ENCODE data around the gene TNNT1.
"Not testable (repeated sequence)": the region's sequence is repeated elsewhere in the genome, so short reads cannot be mapped to it uniquely, and the experiment has no call there.

The TNNT1 gene

GRCh38 chr19:55109527-55110291, 39.3 kb downstream of the TNNT1 start:
- DNase-seq (ENCODE audit: low read depth): no peak

DNA sequence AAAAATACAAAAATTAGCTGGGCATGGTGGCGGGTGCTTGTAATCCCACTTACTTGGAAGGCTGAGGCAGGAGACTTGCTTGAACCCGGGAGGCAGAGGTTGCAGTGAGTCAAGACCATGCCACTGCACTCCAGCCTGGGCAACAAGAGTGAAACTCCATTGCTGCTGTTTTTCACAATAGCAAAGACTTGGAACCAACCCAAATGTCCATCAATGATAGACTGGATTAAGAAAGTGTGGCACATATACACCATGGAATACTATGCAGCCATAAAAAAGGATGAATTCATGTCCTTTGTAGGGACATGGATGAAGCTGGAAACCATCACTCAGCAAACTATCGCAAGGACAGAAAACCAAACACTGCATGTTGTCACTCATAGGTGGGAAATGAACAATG, 41.8 kb downstream of the TNNT1 start:
- DNase-seq (ENCODE audit: low read depth): not testable (repeated sequence)

DNA sequence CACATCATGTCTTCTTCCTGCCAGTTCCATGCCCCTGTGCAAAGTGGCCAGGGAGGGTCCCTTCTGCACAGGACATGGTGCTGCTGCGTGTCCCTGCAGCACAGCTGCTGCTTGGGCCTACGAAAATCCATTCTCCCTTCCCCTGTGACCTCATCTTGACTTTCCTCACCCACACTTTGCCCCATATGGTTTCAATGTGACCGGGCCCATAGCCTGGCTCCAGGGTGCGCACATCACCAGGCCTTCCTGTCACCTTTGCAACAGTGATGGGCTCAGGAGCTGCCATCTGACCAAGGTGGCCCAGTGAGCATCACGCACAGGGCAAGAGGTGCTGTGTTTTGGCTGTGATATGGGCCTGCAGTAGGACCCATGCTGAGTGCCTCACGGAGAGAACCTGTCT, 42.4 kb downstream of the TNNT1 start:
- no peak for DNase-seq (ENCODE audit: low read depth)

DNA sequence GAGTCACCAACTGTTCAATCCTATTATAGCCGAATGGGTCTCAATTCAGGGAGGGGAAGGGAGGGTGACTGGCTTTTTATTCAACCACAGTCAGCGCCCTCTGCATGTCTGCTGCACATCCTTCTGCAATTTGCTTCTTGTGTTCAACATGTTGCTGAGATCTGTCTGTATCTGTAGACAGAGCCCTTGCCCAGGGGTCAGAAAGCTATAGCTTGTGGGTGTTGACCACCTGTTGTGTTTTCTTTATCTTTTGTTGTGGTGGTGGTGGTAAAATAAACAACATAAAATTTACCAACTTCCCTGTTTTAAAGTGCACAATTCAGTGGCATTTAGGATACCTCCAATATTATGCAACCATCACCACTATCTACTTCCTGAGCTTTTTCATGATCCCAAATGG, 43.8 kb downstream of the TNNT1 start:
- DNase-seq (ENCODE audit: low read depth): no peak

- DNase-seq (ENCODE audit: low read depth): no peak
Observed at GRCh38 chr19:55103190-55103589, 45.8 kb downstream of the TNNT1 start.

GRCh38 chr19:55101261-55101660, 47.7 kb downstream of the TNNT1 start:
- DNase-seq (ENCODE audit: low read depth): no peak

DNA sequence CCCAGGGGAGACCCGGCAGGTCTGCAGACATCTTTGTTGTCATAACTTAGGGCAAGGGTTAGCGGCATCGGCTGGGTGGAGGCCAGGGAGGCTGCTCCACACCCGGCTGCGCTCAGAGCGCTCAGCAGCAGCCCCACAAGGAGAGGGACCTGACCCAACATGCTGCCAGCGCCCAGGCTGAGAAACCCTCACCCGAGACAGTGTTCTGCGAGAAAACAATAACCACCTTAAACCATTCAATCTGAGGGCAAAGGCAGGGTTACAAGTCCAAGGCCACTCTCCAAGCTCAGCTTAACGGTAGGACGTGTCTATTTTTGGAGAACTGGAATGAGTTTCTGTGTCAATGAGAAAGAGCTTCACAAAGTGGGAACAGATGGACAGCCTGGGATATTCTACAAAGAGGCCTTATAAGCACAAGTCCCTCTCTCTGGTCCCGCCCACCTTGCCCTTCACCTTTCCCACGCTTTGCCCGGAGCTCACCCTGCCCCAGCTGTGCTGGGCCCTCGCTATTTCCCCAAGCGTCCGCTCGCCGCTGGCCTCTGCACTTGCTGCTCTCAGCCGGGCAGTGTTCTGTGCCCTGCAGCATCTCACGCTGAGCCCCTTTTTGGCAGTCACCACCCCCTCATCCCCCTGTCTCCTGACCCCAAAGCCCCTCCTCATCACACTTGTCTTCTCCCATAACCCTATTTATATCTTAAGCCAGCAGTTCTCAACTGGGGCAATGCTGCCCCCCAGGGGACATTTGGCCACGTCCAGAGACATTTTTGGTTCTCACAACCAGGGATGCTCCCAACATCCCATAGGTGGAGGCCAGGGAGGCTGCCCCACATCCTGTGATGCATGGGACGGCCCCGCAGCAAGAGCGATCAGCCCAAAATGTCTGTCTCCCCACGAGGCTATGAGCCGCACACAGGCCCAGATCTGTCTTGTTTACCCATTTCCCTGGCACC, 49.2 kb downstream of the TNNT1 start:
- no peak for DNase-seq (ENCODE audit: low read depth)

DNA sequence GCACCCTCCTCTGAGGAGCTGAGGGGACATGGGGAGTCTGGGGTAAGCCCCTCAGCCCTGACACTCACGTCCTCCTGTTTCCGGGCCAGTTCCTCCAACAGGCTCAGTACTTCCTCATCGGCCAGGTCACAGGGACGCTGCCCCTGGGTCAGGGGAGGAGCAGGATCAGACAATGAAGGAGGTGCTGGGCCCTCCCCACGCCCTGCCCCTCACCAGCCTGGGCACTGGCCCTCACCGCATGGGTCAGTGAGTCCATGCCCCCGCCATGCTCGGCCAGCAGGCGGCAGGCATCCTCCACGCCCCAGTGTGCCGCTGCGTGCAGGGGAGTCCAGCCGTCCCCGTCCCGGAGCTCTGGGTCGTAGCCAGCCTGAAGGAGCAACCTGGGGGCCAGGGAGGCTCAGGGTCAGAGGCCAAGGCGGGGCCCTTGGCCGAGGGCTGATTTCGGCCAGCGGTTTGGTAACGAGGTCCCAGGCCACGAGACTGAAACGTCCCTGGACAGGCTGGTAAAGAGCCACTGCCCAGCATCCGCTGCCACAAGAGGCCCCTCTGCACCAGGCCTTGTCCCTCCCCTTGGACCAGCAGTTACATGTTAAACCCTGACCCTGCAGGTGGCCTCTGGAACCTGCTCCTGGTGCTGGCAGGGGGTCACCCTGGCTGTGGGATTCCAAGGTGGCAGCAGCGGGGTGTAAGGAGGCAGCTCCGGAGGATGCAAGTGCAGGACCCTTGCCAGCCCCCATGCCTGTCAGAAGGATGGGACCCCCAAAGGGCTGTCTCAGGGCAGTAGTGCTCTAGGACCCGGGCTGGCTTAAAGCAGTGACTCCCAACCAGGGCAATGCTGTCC, 50.1 kb downstream of the TNNT1 start:
- DNase-seq (ENCODE audit: low read depth): no peak

DNA sequence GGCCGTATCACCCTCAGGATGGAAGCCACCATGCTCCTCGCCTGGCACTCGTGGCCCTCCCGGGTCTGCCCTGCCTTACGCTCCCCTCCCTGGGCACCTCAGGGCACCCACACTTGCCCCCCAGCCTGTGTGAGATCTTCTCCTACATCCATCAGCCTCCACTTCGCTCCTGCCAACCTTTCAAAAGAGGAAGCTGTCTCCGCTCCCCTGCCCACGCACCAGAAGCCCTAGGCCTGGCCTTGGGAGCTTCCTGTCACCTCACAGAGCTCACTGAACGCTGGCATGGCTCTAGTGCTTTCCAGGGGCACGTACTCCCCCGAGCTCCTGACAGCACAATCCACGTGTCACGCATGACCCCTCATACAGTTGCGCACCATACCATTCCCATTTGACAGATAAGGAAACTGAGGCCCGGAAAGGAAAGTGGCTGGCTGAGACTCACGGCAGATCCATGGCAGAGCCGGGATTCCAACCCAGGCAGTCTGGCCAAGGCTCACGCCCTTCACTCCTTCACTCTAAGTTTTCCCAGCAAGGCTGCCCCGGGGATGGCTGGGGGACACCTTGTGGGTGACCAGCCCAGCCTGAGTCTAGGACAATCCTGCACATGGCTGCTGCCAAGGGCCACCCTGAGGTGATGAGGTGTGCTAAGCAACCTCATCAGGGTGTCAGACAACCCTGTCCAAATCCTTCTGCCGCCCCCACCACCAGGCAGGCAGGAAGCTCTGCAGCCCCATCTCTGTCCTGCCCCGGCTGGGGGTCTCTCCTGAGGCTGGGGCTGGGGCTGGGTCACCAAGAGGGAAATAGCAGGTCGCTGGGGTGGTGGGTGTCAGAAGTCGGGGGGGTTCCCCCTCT, 50.9 kb downstream of the TNNT1 start:
- no peak for DNase-seq (ENCODE audit: low read depth)

GRCh38 chr19:55096061-55096701, 52.8 kb downstream of the TNNT1 start:
- no peak for DNase-seq (ENCODE audit: low read depth)

- DNase-seq (ENCODE audit: low read depth): no peak
Observed at GRCh38 chr19:55095260-55096060, 53.5 kb downstream of the TNNT1 start.

DNA sequence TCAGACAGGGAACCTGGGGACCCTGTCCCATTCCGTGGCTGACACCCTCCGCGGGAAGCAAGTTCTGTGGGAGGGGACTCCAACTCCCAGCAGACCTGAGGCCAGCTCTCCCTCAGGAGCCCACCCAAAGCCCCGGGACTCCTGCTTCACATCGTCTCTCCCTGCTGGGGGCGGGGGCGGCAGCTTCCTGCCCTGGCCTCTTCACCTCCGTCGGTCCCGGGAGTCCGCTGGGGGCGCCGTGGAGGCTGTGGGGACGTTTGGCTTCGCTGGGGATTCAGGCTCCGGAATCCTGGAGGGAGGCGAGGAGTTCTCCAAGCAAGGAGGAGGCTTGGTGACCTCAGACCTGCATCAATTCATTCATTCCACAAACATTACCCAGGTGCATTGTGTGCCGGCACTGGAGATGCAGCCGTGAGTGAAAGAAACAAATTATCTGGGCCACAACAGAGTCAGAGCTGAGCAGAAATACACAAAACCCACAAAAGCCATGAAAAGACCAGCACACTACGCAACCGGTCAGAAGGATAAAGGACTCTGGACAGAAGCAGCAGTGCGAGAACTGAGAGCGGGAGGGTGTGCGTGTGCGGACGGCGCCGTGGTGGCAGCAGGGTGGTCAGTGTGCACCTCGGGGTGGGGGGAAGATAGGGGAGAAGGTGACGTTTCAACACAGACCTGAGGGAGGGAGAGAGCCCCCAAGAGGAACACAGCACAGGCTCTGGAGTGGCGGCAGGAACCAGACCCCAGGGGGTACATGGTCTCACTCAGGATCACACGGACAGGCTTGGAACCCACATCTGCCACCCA, 54.3 kb downstream of the TNNT1 start:
- DNase-seq (ENCODE audit: low read depth): no peak

GRCh38 chr19:55092423-55093318, 56.3 kb downstream of the TNNT1 start:
- DNase-seq (ENCODE audit: low read depth): no peak

- no peak for DNase-seq (ENCODE audit: low read depth)
Observed at GRCh38 chr19:55091955-55092354, 57.1 kb downstream of the TNNT1 start.

DNA sequence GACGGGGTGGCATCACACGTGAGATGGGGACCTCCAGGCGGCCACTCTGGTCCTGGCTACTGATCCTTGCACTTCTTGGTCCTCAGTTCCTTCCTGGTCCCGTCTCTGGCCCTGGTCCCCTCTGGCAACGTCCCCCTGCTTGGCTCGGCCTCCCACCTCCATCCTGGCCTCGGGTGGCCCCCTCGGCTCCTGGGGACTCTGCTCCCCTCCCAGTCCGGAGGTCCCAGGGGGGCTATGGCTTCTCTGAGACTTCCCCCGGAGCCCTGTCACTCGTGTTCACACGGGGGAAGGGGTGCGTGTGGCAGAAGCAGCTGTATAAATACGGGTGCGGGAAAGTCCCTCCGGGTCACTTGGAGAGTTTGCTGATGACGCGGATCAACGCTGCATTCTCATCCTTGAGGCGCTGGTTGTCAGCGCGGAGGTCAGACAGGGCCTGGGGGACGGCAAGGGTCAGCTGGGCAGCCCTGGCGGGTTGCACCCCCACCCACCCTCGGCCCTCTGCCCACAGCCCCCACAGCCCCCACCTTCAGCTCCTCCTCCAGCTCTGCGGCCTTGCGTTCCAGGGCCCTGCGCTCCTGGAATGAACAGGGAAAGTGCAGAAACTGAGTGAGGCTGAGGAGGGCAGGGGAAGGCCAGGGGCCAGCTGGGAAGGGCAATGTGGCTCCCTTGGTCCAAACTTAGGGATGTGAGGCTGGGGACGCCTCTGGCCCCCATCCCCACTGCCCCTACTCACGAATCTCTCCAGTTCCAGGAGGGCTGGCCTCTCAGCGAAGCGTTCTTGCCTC, 57.7 kb downstream of the TNNT1 start:
- DNase-seq (ENCODE audit: low read depth): no peak

DNA sequence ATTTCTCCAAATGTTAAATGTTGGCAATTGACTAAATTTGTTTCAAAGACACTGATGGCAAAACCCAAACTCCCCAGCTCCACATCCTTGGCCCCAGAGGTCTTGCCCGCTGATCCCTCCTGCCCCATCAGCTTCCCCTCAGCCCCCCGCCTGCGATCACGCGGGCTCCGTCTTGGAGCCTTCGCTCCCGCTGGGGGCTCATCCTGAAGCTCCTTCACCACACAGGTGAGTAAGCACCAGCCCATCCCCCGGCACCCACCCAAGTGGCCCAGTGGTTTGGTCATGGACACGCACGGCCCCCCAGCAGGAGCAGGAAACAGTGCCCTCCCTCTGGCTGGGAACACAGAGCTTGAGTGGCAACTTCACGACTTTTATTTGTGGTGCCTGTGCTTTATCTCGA, 58.4 kb downstream of the TNNT1 start:
- DNase-seq (ENCODE audit: low read depth): no peak

DNA sequence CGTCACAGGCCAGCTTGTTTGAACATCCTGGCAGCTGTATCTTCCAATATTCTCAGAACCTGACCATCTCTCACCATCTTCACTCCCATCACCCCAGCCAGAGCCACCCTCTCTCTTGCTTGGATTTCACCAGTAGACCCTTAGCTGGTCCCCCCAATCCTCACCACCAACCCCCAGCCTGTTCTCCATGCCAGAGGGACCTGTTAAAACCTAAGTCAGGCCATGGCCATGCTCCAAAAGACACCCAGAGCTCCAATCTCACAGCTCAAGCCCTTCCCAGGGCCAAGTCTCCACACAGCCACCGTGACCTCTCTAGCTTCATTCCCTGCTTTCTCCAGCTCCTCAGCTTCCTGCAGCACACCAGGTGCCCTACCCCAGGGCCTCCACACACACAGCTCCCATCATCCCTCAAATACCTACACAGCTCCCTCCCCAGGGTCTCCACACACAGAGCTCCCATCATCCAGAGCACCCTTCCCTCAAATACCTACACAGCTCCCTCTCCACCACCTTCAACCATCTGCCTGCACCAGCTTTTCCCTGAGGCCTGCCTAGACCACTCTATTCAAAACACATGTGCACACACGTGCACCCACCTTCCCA, 59.6 kb downstream of the TNNT1 start:
- DNase-seq (ENCODE audit: low read depth): no peak
